DND-41 (cell line): ENCODE results near the gene CHRNE.
"Not testable (repeated sequence)": the region's sequence is repeated elsewhere in the genome, so short reads cannot be mapped to it uniquely, and the experiment has no call there.

Source experiments
- ATAC-seq: fragments of 200-7000 bp; cut with Tn5 transposase; 3 replicates; pipeline ENCODE4 v1.9.1; 2021; ENCODE audit warnings: low read depth; ENCODE audit not compliant: insufficient read depth
- DNase-seq: peaks from one replicate; pipeline ENCODE4 v3.0.0-alpha.2; 2020
- H2AFZ ChIP-seq: 2 replicates; pipeline ENCODE4 v1.6.0; 2012; ENCODE audit warnings: low read depth, low read length
- H3K27ac ChIP-seq: 2 replicates; pipeline ENCODE4 v1.5.1; 2012; ENCODE audit warnings: low read length, inconsistent platforms
- H3K27me3 ChIP-seq: fragments of 200-600 bp; sonication (generic); 2 replicates; pipeline ENCODE4 v1.6.0; 2012; ENCODE audit warnings: low read length, mild to moderate bottlenecking, inconsistent platforms; ENCODE audit not compliant: insufficient read depth, poor library complexity
- H3K36me3 ChIP-seq: 2 replicates; pipeline ENCODE4 v1.5.1; 2012; ENCODE audit warnings: low read length, inconsistent platforms; ENCODE audit not compliant: insufficient read depth
- H3K4me1 ChIP-seq: 2 replicates; pipeline ENCODE4 v1.5.1; 2012; ENCODE audit warnings: mild to moderate bottlenecking, low read length; ENCODE audit not compliant: insufficient read depth
- H3K4me2 ChIP-seq: 2 replicates; pipeline ENCODE4 v1.6.0; 2012; ENCODE audit warnings: mild to moderate bottlenecking, moderate library complexity, low read length, inconsistent platforms; ENCODE audit not compliant: insufficient read depth
- H3K4me3 ChIP-seq, 2 experiments: fragments of 200-600 bp in 1 of 2; shearing (Covaris generic) in 1 of 2; 2 replicates each; pipeline ENCODE4 v1.5.1; 2012 to 2016; ENCODE audit warnings: inconsistent platforms in 2 of 2, low read length in 2 of 2, mild to moderate bottlenecking in 2 of 2, low read depth in 1 of 2, moderate library complexity in 1 of 2
- H3K79me2 ChIP-seq: 2 replicates; pipeline ENCODE4 v1.6.0; 2012; ENCODE audit warnings: low read length, inconsistent platforms; ENCODE audit not compliant: insufficient read depth
- H3K9ac ChIP-seq: 2 replicates; pipeline ENCODE4 v1.6.0; 2012; ENCODE audit warnings: low read depth, mild to moderate bottlenecking, inconsistent platforms, low read length, moderate library complexity
- H3K9me3 ChIP-seq: 2 replicates; pipeline ENCODE4 v1.5.1; 2012; ENCODE audit warnings: low read length, moderate library complexity, mild to moderate bottlenecking, inconsistent platforms; ENCODE audit not compliant: insufficient read depth, severe bottlenecking
- H4K20me1 ChIP-seq: 2 replicates; pipeline ENCODE4 v1.6.0; 2012; ENCODE audit warnings: low read length; ENCODE audit not compliant: insufficient read depth
- EZH2 ChIP-seq: IDR thresholded peaks from 3 replicates; pipeline ENCODE4 v1.6.1; 2012; ENCODE audit warnings: borderline replicate concordance, low read depth, mild to moderate bottlenecking, moderate library complexity, low read length, inconsistent platforms; ENCODE audit not compliant: severe bottlenecking
- TF ChIP-seq, protein P1 (sequence below): IDR thresholded peaks from 2 replicates; pipeline ENCODE4 v1.5.1; 2012; ENCODE audit warnings: borderline replicate concordance, low read length, moderate library complexity, mild to moderate bottlenecking; ENCODE audit not compliant: poor library complexity, severe bottlenecking; ENCODE audit errors: extremely low read depth

Gene CHRNE

GRCh38 chr17:4908711-4909496 lies 6.0 kb upstream of the CHRNE start:
- Histone ChIP-seq H2AFZ (no peak overlapping the region), H4K20me1 (no peaks in the 10 kb centered on the region), H3K27me3 (no peaks in the 10 kb centered on the region), H3K79me2 (no peaks in the 10 kb centered on the region), H3K27ac (no peak overlapping the region), H3K4me2 (no peak overlapping the region), H3K9ac (no peak overlapping the region), H3K9me3 (no peaks in the 10 kb centered on the region), H3K4me1 (peaks cover 2% of the 10 kb centered on the region), H3K36me3 (no peaks in the 10 kb centered on the region), H3K4me3 (no peak overlapping the region)
- ATAC-seq, result peak; percentile 85
- TF ChIP-seq, protein P1, sequence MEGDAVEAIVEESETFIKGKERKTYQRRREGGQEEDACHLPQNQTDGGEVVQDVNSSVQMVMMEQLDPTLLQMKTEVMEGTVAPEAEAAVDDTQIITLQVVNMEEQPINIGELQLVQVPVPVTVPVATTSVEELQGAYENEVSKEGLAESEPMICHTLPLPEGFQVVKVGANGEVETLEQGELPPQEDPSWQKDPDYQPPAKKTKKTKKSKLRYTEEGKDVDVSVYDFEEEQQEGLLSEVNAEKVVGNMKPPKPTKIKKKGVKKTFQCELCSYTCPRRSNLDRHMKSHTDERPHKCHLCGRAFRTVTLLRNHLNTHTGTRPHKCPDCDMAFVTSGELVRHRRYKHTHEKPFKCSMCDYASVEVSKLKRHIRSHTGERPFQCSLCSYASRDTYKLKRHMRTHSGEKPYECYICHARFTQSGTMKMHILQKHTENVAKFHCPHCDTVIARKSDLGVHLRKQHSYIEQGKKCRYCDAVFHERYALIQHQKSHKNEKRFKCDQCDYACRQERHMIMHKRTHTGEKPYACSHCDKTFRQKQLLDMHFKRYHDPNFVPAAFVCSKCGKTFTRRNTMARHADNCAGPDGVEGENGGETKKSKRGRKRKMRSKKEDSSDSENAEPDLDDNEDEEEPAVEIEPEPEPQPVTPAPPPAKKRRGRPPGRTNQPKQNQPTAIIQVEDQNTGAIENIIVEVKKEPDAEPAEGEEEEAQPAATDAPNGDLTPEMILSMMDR, result peak; percentile 57
- TF ChIP-seq EZH2, result no peak
- peak; percentile 61 for DNase-seq

DNA sequence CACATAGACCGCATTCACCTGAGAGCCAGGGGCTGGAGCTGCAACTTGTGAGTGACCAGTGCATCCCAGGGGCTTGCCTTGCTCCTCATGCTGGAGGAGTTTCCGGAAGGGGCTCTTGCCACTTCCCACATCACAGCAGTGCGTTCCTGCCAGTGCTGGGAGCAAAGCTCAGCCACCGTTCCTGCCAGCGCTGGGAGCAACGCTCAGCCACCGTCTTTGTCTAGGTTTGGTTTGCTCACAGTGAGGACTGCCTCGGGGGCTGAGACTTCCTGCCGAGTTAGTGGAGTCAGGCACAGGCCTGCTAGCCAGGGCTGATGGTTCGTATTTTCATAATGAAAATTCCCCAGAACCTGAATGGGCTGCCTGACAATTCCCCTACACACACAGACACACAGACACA lies 5.4 kb upstream of the CHRNE start:
- no peaks in the 10 kb centered on the region for H3K9me3 ChIP-seq
- ATAC-seq (no peak), DNase-seq (no peak)
- H3K27me3 ChIP-seq, result no peaks in the 10 kb centered on the region
- peaks cover 8% of the 10 kb centered on the region for H3K4me1 ChIP-seq
- no peak overlapping the region for H2AFZ ChIP-seq
- H3K4me2 ChIP-seq, result no peak overlapping the region
- TF ChIP-seq, protein P1, result no peak
- no peak for TF ChIP-seq EZH2
- no peaks in the 10 kb centered on the region for H3K36me3 ChIP-seq
- no peak overlapping the region for H3K27ac ChIP-seq
- no peaks in the 10 kb centered on the region for H3K79me2 ChIP-seq
- H3K4me3 ChIP-seq, result no peak overlapping the region
- H4K20me1 ChIP-seq, result no peaks in the 10 kb centered on the region
- no peak overlapping the region for H3K9ac ChIP-seq

- H3K4me3 ChIP-seq, H3K36me3 ChIP-seq, H3K4me2 ChIP-seq, H3K9ac ChIP-seq, H4K20me1 ChIP-seq, H3K79me2 ChIP-seq, H3K27me3 ChIP-seq, H3K27ac ChIP-seq, DNase-seq, ATAC-seq, H2AFZ ChIP-seq, H3K9me3 ChIP-seq: not testable (repeated sequence)
- H3K4me1 ChIP-seq, result peaks cover 20% of the 10 kb centered on the region
Measured at GRCh38 chr17:4906642-4907041, 3.7 kb upstream of the CHRNE start.

DNA sequence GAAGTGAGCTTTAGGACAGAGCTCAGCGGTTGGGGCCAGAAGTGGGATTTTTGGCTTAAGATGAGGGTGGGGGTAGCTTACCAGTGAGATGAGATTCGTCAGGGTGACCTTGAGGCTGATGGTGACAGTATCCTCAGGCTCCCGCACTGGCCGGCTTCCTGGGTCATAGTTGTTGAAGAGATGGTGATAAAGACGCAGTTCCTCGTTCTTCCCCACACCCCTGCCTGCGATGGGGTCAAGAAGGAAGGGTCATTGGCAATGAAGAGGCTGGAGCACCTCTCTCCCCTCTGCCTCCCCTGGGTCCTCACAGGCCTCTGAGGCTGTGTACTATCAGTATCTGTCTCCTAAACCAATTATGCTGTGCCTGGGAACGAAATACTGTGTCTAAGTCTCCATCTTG lies 358 bp downstream of the CHRNE start:
- no peak for ATAC-seq
- DNase-seq, result no peak
- H3K27ac ChIP-seq, result no peak overlapping the region
- no peaks in the 10 kb centered on the region for H3K79me2 ChIP-seq
- TF ChIP-seq, protein P1, result no peak
- TF ChIP-seq EZH2, result no peak
- H2AFZ ChIP-seq, result no peak overlapping the region
- H3K4me3 ChIP-seq, result no peak overlapping the region
- H3K4me1 ChIP-seq, result peaks cover 20% of the 10 kb centered on the region
- H3K9me3 ChIP-seq, result no peaks in the 10 kb centered on the region
- no peaks in the 10 kb centered on the region for H3K27me3 ChIP-seq
- no peak overlapping the region for H3K4me2 ChIP-seq
- no peak overlapping the region for H3K9ac ChIP-seq
- H3K36me3 ChIP-seq, result no peaks in the 10 kb centered on the region
- no peaks in the 10 kb centered on the region; the same call in 1 of the 2 replicates for H4K20me1 ChIP-seq
